HG03521 (cell line): ENCODE results near the gene CSNK1G2.

Experiments used
- ATAC-seq: cut with Tn5 transposase; IDR thresholded peaks from one replicate; pipeline ENCODE4 v1.9.1; 2021; ENCODE audit warnings: mild to moderate bottlenecking, moderate library complexity; ENCODE audit not compliant: unreplicated experiment

The CSNK1G2 gene

GRCh38 chr19:1941146-1942077 lies at the start of gene CSNK1G2:
TSS of gene CSNK1G2 (plus strand) at chr19:1941172. CDS start at chr19:1969773, 28,601 bp downstream.
- ATAC-seq, result peak; percentile 61

GRCh38 chr19:1893791-1894190 lies 47.2 kb upstream of the CSNK1G2 start:
- no peak for ATAC-seq

GRCh38 chr19:1896508-1896907 lies 44.5 kb upstream of the CSNK1G2 start:
- no peak for ATAC-seq

- ATAC-seq, result no peak
These were observed 39.0 kb upstream of the CSNK1G2 start for GRCh38 chr19:1901940-1902404.

- ATAC-seq, result no peak
These were observed 38.0 kb upstream of the CSNK1G2 start for GRCh38 chr19:1902923-1903322.

GRCh38 chr19:1904860-1905109 lies 36.2 kb upstream of the CSNK1G2 start:
- no peak for ATAC-seq

- ATAC-seq, result peak; percentile 84
These were observed 35.7 kb upstream of the CSNK1G2 start, which contains the start of the genes ADAT3 and SCAMP4 for GRCh38 chr19:1905110-1905862. TSS of gene ADAT3 (plus strand) at chr19:1905399. CDS start at chr19:1912048, 6,649 bp downstream. TSS of gene SCAMP4 (plus strand) at chr19:1905399. CDS start at chr19:1915020, 9,621 bp downstream.

- no peak for ATAC-seq
These were observed 35.1 kb upstream of the CSNK1G2 start for GRCh38 chr19:1905863-1906375.

- ATAC-seq, result no peak
These were observed 33.9 kb upstream of the CSNK1G2 start for GRCh38 chr19:1906985-1907562.

- no peak for ATAC-seq
These were observed 33.2 kb upstream of the CSNK1G2 start for GRCh38 chr19:1907563-1908363.

- no peak for ATAC-seq
These were observed 32.7 kb upstream of the CSNK1G2 start for GRCh38 chr19:1908364-1908678.

GRCh38 chr19:1909761-1910080 lies 31.3 kb upstream of the CSNK1G2 start:
- ATAC-seq, result no peak

GRCh38 chr19:1910177-1910576 lies 30.8 kb upstream of the CSNK1G2 start:
- no peak for ATAC-seq

- no peak for ATAC-seq
These were observed 29.9 kb upstream of the CSNK1G2 start for GRCh38 chr19:1911098-1911497.

GRCh38 chr19:1911995-1912394 lies 29.0 kb upstream of the CSNK1G2 start:
- no peak for ATAC-seq

GRCh38 chr19:1912760-1913505 lies 28.0 kb upstream of the CSNK1G2 start:
- no peak for ATAC-seq

- ATAC-seq, result no peak
These were observed 27.0 kb upstream of the CSNK1G2 start for GRCh38 chr19:1913781-1914577.

GRCh38 chr19:1914826-1915341 lies 26.1 kb upstream of the CSNK1G2 start:
- no peak for ATAC-seq

GRCh38 chr19:1917146-1917545 lies 23.8 kb upstream of the CSNK1G2 start:
- no peak for ATAC-seq
